GM18511 (cell line): ENCODE measurements around the gene KCTD17.
A peak's percentile ranks its signal among the peaks of the same experiment; 100 is the strongest.

Experiments used
- ATAC-seq: cut with Tn5 transposase; IDR thresholded peaks from one replicate; pipeline ENCODE4 v1.9.1; 2021; ENCODE audit warnings: mild to moderate bottlenecking, moderate library complexity; ENCODE audit not compliant: unreplicated experiment

Gene KCTD17

DNA sequence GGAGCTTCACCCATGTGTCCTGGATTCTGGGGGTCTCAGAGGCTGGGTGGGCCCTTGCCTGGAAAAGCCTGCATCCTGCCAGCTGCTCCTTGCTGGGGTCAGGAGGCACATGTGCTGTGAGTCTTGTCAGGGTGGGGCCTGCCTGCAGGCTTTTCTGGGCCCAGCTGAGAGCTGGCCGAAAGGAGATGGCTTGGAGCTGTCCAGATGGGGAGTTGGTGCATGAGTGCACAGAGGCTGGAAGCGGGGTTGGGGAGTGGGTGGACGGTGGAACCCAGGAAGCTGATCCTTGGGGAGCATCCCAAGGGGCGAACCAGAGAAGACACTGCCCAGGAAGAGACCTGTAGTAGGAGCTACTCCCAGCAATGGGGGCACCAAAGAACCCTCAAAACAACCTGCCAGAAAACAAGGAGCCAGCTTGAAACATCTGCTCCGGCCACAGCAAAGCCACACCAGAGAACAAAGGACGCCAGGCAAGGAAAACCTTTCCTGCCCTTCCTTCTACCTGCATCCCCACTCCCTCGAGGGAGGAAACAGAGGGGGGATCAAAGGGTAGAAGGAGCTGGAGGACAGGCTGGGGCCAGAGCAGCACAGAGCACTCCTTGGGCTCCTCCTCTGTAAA is 8.2 kb upstream of the KCTD17 start:
- no peak for ATAC-seq

- peak; percentile 54 for ATAC-seq
Measured at GRCh38 chr22:37043828-37044538, 7.6 kb upstream of the KCTD17 start.

DNA sequence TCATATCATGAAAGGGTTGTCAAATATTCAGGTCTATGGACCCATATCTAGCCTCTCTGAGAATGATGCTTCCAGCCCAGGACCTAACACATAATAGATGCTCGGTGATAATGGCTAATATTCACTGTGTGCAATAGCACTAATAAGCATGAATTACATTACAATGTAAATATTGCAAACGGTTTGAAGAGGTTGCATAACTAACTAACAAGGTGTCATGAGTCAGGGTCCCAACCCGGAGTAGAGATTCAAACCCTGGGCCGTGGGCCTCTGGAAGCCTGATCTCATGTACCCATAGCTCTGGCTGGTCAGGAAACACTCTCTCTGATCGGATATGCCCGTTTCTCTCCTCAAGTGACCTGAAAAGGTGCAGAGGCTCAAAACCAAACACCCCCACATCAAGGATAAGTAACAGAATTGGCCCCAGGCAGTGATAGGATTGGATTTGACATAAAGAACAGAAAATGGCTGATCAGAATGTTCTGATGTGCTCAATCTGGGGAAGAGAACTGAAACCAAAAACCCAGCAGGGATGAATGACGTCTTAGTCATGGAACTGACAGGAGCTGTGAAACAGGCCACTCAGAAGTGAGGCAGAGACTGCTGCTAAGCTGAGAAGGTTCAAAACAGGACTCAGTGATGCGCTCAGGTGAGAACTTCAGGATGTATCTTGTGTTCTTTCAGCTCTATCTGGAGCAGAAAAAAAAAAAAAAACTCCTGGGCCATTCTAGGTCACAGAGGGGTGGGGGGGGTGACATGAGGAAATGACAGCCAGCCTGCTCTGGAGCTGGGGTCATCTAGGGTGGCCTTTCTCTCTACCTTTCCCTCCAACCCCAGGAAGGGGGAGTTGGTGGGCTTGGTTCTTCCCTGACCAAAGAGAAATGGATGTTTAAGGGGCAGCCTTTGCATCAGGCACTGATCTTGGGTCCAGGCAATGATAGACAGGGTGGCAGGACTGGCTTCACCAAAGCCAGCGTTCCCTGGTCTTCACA is 6.6 kb upstream of the KCTD17 start:
- ATAC-seq: no peak

GRCh38 chr22:37045958-37046357 is 5.6 kb upstream of the KCTD17 start:
- ATAC-seq: no peak

DNA sequence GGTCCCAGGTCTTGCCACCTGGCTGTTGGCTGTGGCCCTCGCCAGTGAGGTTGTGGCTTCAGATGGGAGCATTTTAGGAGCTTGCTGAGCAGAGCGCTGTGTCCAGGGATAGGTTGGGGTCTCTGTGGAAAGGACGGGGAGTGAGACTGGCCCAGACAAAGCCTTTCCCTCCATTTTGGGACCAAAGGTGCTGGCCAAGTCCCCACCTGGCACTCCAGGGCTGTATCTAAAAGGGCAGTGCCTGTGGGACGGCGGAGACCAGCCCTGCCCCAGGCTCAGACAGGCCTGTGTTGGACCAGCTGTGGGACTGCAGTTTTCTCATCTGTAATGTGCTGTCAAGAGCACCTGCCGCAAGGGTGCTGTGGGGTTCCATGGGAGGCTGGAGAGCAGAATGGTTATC is 5.0 kb upstream of the KCTD17 start:
- ATAC-seq: no peak

DNA sequence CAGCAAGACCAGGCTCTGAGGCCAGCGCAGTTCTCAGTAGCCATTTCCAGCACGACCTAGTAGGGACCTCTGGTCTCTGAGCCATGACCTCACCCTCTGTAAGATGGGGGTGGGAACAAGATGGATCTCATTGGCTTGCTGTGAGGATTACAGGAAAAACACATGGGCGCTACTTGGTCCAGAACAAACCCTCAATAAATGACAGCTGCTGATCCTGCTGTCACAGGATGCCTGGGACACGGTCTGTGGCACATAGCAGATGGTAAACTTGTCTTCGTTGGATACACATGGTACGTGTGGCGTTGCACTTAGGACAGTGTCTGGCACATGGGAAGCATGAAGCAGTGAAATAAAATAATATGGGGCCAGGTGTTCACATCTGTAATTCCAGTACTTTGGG is 4.5 kb upstream of the KCTD17 start:
- no peak for ATAC-seq

DNA sequence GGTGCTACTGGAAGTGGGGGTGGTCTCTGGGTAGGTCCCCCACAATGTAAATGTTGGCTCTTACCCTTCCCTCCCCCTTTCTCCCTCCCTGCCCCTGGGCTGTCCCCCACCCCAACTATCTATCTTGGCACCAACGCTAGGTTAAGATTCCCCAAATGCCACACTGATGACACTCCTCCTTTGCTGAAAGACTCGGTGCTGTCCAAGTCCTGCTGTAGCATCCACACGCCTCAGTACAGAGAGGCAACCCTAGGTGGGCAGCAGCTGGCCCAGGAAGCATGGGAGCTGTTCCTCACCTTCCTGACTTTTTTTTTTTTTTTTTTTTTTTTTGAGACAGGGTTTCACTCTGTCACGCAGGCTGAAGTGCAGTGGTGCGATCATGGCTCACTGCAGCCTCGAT is 3.4 kb upstream of the KCTD17 start:
- no peak for ATAC-seq

DNA sequence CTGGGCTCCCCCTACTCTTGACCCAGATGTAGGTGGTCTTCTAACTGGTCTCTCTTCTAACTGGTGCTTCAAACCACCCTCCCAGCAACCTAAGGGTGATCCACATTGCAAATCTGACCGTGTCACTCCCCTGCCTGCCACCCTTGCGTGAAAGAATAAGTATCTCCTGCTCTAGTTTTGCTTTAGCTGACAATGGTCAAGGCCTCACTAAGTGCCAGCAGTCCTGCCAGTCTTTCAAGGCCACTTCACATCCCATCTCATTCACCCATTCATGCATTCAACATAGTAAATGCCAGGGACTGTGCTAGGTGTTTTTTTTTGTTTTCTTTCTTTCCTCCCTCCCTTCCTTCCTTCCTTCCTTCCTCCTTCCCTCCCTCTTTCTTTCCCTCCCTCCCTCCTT is 2.3 kb upstream of the KCTD17 start:
- ATAC-seq: no peak

DNA sequence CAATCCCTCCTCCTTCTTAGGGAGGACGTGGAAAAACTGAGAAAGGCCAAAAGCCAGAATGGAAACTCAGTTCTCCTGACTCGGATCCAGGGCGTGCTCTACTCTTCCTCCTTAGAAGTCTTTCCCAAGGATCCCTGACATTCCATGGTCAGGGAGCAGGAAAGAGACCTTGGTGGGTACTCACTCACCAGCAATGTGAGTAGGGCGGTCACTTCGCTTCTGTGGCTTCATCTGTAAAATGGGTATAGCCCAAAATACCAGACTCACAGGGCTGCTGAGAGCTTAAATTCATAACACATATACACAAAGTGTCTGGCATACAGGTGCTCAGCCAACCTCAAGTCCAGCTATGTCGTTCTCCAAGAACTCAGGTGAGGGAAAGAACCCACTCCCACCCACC is 629 bp upstream of the KCTD17 start:
- ATAC-seq: no peak

GRCh38 chr22:37052386-37053309 is 1.1 kb downstream of the KCTD17 start:
- no peak for ATAC-seq

- no peak for ATAC-seq
Measured at GRCh38 chr22:37053310-37054055, 1.9 kb downstream of the KCTD17 start.

DNA sequence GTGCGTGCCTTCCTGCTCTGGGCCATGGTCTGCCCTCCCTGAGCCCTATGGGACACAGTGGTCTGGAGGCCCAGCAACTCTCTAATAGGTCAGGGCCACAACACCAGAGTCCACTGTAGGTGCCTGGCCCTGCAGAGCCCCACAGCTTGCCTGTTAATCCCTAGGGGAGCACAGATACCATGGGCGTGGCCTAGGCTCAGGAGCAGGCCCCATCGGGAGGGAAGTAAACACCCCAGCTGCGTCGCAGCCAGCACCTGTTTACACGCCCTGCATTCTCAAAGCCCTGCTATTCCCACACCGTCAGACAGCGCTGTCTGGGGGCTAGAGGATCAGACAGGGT is 2.5 kb downstream of the KCTD17 start:
- ATAC-seq: no peak

DNA sequence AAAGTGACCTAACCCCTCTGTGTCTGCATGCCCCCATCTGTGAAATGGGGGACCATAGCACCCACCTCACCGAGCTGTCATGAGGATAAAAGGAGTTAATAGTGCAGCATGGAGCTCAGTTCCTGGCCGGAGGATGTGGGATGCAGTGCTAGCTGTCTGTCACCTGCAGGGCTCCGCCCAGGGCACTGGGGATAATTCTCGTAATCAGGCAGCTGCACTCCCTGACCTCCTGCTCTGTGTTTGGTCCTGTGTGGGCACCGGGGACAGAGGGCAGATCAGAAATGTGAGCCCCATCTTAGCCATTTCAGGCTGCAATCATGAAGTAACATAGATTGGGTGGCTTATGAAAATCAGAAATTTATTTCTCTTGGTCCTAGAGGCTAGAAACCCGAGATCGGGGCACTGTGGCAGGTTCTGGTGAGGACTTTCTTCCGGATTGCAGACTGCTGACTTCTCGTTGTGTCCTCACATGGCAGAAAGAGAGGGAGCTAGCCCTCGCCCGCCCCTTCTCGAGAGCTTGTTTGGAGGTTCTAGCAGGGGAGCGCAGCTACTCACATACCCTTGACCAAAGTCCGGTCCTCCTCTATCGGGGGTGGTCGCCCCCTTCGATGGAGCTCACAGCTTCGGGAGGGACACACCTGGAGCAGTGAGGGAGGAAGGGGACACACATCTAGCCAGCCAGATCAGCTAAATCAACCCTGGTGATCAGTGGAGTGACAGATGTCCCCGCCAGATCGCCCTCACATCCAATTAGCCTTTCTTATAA is 3.2 kb downstream of the KCTD17 start:
- no peak for ATAC-seq

DNA sequence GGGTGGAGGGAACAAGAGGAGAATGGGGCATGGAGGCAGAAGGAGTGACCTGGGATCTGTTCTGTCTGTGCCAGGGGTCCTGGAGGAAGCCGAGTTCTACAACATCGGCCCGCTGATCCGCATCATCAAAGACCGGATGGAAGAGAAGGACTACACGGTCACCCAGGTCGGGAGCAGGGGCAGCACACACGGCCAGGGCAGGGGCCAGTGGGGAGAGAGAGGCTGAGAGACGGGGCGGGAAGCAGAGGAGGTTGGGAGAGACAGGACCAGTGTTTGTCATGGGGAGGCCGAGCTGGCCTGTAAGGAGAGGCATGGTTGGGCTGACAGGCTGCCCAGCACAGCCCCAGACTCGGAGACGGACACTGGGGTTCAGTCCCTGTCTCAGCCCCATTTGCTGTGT is 4.7 kb downstream of the KCTD17 start:
- no peak for ATAC-seq

GRCh38 chr22:37057226-37057625 is 5.7 kb downstream of the KCTD17 start:
- no peak for ATAC-seq

DNA sequence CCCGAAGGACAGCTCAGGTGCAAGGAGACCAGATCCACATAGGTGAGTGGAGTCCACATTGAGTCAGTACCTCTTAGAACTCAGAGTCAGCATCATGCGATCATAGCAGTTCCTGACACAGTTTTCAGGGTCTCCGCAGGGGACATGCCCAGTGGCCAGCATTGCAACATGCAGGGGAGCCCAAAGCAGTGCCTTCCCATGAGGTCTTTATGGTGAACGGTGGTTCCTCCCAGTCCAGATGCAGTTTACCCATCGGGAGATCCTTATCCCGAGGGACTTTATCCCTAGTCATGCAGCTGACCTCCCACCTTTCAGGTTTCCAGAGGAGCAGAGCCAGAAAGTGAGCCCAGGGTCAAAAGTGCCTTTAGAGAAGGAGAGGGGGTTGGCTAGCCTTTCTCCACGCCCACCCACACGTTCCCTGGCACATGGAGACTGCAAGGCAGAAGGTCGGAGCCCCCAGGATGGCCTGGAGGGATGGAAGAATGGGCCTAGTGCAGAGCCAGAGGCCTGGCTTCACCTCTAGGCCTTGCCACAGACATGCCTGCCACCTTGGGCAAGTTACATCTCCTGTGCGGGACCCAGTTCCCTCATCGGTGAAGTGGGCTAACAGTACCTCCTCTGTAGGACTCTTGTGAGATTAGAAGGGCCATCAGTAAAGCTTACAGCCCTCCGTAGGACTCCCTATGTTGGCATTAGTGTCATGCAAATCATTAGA is 6.4 kb downstream of the KCTD17 start:
- no peak for ATAC-seq

GRCh38 chr22:37058917-37059701 is 7.6 kb downstream of the KCTD17 start:
- ATAC-seq: no peak
